Measurements from ENCODE around the gene USP37.

USP37 gene

GRCh38 chr2:218400930-218401881 lies 166.9 kb downstream of the USP37 start:
- H3K27ac ChIP-seq: peak overlapping the region; percentile 99
- peaks cover 49% of the 10 kb centered on the region for H3K36me3 ChIP-seq
- TF ChIP-seq CTCF (IDR thresholded peaks at IDR 0.05): no peak
- no peaks in the 10 kb centered on the region for H3K27me3 ChIP-seq
- H3K4me1 ChIP-seq (ENCODE audit: control insufficient read depth in 1 of 2, insufficient read depth in 1 of 2, low read depth in 1 of 2, low read length in 1 of 2): peaks cover 72 to 78% of the 10 kb centered on the region in 2 experiments
- H3K9me3 ChIP-seq: no peaks in the 10 kb centered on the region
- H3K4me3 ChIP-seq (ENCODE audit: low read depth in 1 of 2, low read length in 1 of 2): peak overlapping the region; percentile 94 to 97
